MCF 10A (cell line): Measurements from ENCODE around the gene CD276. TPM values are rescaled to one million over a fixed set of nuclear protein-coding genes. Genes with fewer than 3 reads are reported as not detected.

ENCODE experiments used
- BruUV-seq: library from RNA; stranded (reverse); fragments of 400-500 nt; replicated peaks from 2 replicates; lab custom pipeline; 2021; lab: Mats Ljungman, UMichigan
- CTCF ChIA-PET: fragments of 300-600 bp; sonication (Branson Sonifier 250); formaldehyde crosslinking; extraction: SDS; loops from one replicate; lab custom pipeline; 2021; ENCODE audit warnings: antibody characterized with exemption, inconsistent platforms; lab: Yijun Ruan, JAX
- POLR2A ChIA-PET: fragments of 300-600, 350-650 bp; sonication (Branson Sonifier 250); formaldehyde crosslinking; extraction: SDS; loops from one replicate; lab custom pipeline; 2020; ENCODE audit warnings: antibody characterized with exemption, inconsistent platforms; lab: Yijun Ruan, JAX
- DNase-seq: peaks from one replicate; pipeline ENCODE4 v3.0.0-alpha.2; 2018; ENCODE audit not compliant: unreplicated experiment
- H3K27ac Mint-ChIP-seq: one replicate; pipeline ENCODE4 v1.8.0; 2022; ENCODE audit warnings: mild to moderate bottlenecking, low read depth, mixed read lengths; ENCODE audit not compliant: unreplicated experiment
- H3K27me3 Mint-ChIP-seq: one replicate; pipeline ENCODE4 v1.8.0; 2022; ENCODE audit warnings: mixed read lengths; ENCODE audit not compliant: insufficient read depth, unreplicated experiment
- H3K36me3 Mint-ChIP-seq: one replicate; pipeline ENCODE4 v1.8.0; 2022; ENCODE audit warnings: mild to moderate bottlenecking, moderate library complexity, mixed read lengths; ENCODE audit not compliant: insufficient read depth, unreplicated experiment
- H3K4me1 Mint-ChIP-seq: one replicate; pipeline ENCODE4 v1.8.0; 2022; ENCODE audit warnings: mixed read lengths; ENCODE audit not compliant: insufficient read depth, unreplicated experiment
- H3K4me3 Mint-ChIP-seq: one replicate; pipeline ENCODE4 v1.8.0; 2022; ENCODE audit warnings: mild to moderate bottlenecking, moderate library complexity, mixed read lengths; ENCODE audit not compliant: unreplicated experiment
- H3K9me3 Mint-ChIP-seq: one replicate; pipeline ENCODE4 v1.8.0; 2022; ENCODE audit warnings: mixed read lengths; ENCODE audit not compliant: unreplicated experiment
- intact Hi-C: fragments of 100-400 bp; cut with micrococcal nuclease; formaldehyde crosslinking; loops from 2 replicates; pipeline ENCODE4 v1.14.1; 2022
- total RNA-seq: library from RNA; stranded (reverse); gene quantifications from 2 replicates; pipeline ENCODE4 v1.2.3, GENCODE V29; 2022
- TF ChIP-seq, protein P1 (sequence below): fragments of 200-600 bp; IDR thresholded peaks from one replicate; pipeline ENCODE4 v1.8.0; 2022; ENCODE audit warnings: antibody characterized with exemption, mild to moderate bottlenecking; ENCODE audit not compliant: unreplicated experiment

Gene CD276
- total RNA-seq, 1 experiment from 2014 or later, result 52.8 TPM

DNA sequence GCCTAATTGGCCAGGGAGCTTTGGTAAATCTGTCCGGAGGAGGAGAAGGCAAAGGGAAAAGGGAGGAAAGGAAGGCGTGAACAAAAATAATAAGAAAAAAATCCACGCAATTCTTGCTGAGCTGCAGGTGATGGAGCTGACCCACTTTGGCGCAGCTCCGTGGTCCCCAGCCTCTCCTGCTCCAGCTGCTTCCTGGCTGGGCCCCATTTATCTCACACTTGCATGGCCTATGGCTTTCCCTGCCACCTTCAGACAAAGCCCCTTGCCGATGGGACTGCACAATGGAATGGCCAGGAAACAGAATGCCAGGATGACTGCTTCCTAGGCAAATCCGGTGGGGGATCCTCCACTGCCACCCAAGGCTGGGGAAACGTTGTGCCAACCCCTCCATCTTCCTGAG, 62.1 kb downstream of the CD276 start:
- Mint-ChIP-seq H3K4me1 (no peaks in the 10 kb centered on the region), H3K27ac (no peak overlapping the region), H3K36me3 (peaks cover 6% of the 10 kb centered on the region), H3K4me3 (no peak overlapping the region), H3K27me3 (peaks cover 50% of the 10 kb centered on the region), H3K9me3 (no peaks in the 10 kb centered on the region)
- DNase-seq, result no peak
- TF ChIP-seq, protein P1, sequence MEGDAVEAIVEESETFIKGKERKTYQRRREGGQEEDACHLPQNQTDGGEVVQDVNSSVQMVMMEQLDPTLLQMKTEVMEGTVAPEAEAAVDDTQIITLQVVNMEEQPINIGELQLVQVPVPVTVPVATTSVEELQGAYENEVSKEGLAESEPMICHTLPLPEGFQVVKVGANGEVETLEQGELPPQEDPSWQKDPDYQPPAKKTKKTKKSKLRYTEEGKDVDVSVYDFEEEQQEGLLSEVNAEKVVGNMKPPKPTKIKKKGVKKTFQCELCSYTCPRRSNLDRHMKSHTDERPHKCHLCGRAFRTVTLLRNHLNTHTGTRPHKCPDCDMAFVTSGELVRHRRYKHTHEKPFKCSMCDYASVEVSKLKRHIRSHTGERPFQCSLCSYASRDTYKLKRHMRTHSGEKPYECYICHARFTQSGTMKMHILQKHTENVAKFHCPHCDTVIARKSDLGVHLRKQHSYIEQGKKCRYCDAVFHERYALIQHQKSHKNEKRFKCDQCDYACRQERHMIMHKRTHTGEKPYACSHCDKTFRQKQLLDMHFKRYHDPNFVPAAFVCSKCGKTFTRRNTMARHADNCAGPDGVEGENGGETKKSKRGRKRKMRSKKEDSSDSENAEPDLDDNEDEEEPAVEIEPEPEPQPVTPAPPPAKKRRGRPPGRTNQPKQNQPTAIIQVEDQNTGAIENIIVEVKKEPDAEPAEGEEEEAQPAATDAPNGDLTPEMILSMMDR, result no peak
- CTCF ChIA-PET, result interaction anchor here (0.6 to 0.7 kb wide), 2 partner anchors 18 to 99 kb away, joined by 3 to 4 read pairs; no protein-coding TSS in a partner anchor
- BruUV-seq, result no TSS peak
- POLR2A ChIA-PET, result interaction anchor here (1.1 kb wide), 1 partner anchor 10 kb away, joined by 3 read pairs; no protein-coding TSS in a partner anchor
- intact Hi-C loops, result no loop called here

DNA sequence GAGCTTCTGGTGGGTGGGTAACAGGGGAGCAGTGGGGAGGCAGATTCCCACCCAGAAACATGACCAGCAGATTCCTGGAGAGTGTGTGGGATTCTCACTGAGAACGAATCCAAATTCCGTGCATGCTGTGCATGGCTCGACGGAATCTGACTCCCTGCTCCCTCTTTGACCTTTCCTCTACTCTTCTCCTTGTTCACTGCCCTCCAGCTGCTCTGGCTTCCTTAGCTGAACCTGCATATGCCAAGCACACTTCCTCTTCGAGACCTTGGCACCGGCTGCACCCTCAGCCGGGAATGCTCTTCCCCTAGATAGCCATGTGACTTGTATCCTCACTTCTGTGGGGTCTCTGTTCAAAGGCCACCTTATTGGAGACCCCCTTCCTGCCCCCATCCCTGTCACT, 62.7 kb downstream of the CD276 start:
- TF ChIP-seq, protein P1, result no peak
- ChIA-PET CTCF (no interaction called here), POLR2A (no interaction called here)
- H3K9me3 Mint-ChIP-seq, result no peaks in the 10 kb centered on the region
- peaks cover 55% of the 10 kb centered on the region for H3K27me3 Mint-ChIP-seq
- no peaks in the 10 kb centered on the region for H3K4me1 Mint-ChIP-seq
- H3K27ac Mint-ChIP-seq, result no peak overlapping the region
- DNase-seq, result no peak
- intact Hi-C loops, result no loop called here
- H3K36me3 Mint-ChIP-seq, result peaks cover under 1% of the 10 kb centered on the region
- no peak overlapping the region for H3K4me3 Mint-ChIP-seq
- no TSS peak for BruUV-seq

DNA sequence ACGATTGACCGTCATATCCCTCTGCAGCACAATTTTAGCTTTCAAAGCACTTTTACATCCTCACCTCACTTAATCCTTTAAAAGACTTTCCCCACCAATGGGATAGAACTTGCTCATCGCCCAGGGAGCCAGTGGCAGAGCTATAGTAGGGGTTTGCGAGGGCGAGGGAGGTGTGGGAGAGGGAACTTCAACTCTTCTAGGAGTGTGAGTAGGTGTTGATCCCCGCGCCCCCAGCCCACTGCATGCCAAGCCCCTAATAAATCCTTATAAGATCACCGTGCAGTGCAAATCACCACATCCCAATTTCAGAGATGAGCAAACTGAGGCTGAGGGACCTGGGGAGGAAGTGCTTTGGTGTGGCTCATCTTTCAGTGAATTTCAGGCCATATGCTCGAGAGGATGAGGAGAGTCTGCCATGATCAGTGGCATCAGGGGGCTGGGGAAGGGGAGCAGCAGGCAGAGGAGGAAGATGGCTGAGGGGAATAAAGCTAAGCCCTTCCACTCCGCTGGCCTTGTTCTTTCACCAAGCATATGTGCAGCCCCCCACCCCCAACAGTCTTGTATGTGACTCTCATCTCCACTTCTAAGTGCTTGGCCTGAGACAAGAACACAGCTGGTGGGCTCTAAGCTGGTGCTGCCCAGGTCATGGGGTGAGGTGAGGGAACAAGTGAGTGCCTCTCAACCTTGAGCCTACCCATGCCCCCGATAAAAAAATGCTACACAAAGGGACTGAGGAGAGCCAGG, 63.8 kb downstream of the CD276 start:
- Mint-ChIP-seq H3K9me3 (no peaks in the 10 kb centered on the region), H3K36me3 (no peaks in the 10 kb centered on the region), H3K4me3 (no peak overlapping the region), H3K27me3 (peaks cover 55% of the 10 kb centered on the region), H3K4me1 (no peaks in the 10 kb centered on the region), H3K27ac (no peak overlapping the region)
- DNase-seq, result no peak
- ChIA-PET CTCF (interaction anchor here (0.6 kb wide), 1 partner anchor 26 kb away, joined by 3 read pairs; no protein-coding TSS in a partner anchor), POLR2A (no interaction called here)
- intact Hi-C loops, result no loop called here
- TF ChIP-seq, protein P1, result no peak
- BruUV-seq, result no TSS peak

- POLR2A ChIA-PET, result no interaction called here
- no TSS peak for BruUV-seq
- H3K36me3 Mint-ChIP-seq, result no peaks in the 10 kb centered on the region
- H3K27me3 Mint-ChIP-seq, result peaks cover 61% of the 10 kb centered on the region
- DNase-seq, result no peak
- TF ChIP-seq, protein P1, result no peak
- no peaks in the 10 kb centered on the region for H3K9me3 Mint-ChIP-seq
- no peak overlapping the region for H3K27ac Mint-ChIP-seq
- CTCF ChIA-PET, result interaction anchor here (0.6 to 0.8 kb wide), 2 partner anchors 44 to 442 kb away, joined by 3 read pairs; no protein-coding TSS in a partner anchor
- H3K4me1 Mint-ChIP-seq, result no peaks in the 10 kb centered on the region
- intact Hi-C loops, result no loop called here
- no peak overlapping the region for H3K4me3 Mint-ChIP-seq
Observed at GRCh38 chr15:73748730-73749129, 64.5 kb downstream of the CD276 start.
